Measurements from ENCODE around the gene SUMO2. TPM values are rescaled to one million over a fixed set of nuclear protein-coding genes. Genes with fewer than 3 reads are reported as not detected.
"Not testable (repeated sequence)": the region's sequence is repeated elsewhere in the genome, so short reads cannot be mapped to it uniquely, and the experiment has no call there.

Gene SUMO2
- 391 TPM for polyA plus RNA-seq

- H3K9me3 Mint-ChIP-seq, result no peaks in the 10 kb centered on the region
- H3K36me3 Mint-ChIP-seq, result no peaks in the 10 kb centered on the region
- peak within 1 kb of the TSS; percentile 88 to 98 (median 97) for H3K27ac Mint-ChIP-seq
- no peaks in the 10 kb centered on the region for H3K27me3 Mint-ChIP-seq
- peaks cover 18 to 22% (median 21%) of the 10 kb centered on the region in 3 donors for H3K4me1 Mint-ChIP-seq
- peak within 1 kb of the TSS; percentile 86 to 95 (median 92) for H3K4me3 Mint-ChIP-seq
Measured at GRCh38 chr17:75182569-75183436, at the start of gene SUMO2. TSS of gene SUMO2 (minus strand) at chr17:75182959. CDS start at chr17:75182834, 125 bp downstream.

GRCh38 chr17:75231741-75232464 is 49.1 kb upstream of the SUMO2 start:
- no peak overlapping the region for H3K27ac Mint-ChIP-seq
- H3K4me3 Mint-ChIP-seq, result no peak overlapping the region
- H3K36me3 Mint-ChIP-seq, result peaks cover 2% of the 10 kb centered on the region
- H3K9me3 Mint-ChIP-seq, result no peaks in the 10 kb centered on the region
- peaks cover 0 to 2% (median 0%) of the 10 kb centered on the region in 3 donors for H3K4me1 Mint-ChIP-seq
- H3K27me3 Mint-ChIP-seq, result no peaks in the 10 kb centered on the region

GRCh38 chr17:75231071-75231470 is 48.3 kb upstream of the SUMO2 start:
- Mint-ChIP-seq H3K27ac (no peak overlapping the region), H3K4me1 (peaks cover 0 to 2% (median 0%) of the 10 kb centered on the region in 3 donors), H3K27me3 (no peaks in the 10 kb centered on the region), H3K36me3 (peaks cover 2% of the 10 kb centered on the region), H3K9me3 (no peaks in the 10 kb centered on the region), H3K4me3 (no peak overlapping the region)

GRCh38 chr17:75228847-75229246 is 46.1 kb upstream of the SUMO2 start:
- Mint-ChIP-seq H3K9me3 (no peaks in the 10 kb centered on the region), H3K27ac (no peak overlapping the region), H3K36me3 (peaks cover 3% of the 10 kb centered on the region), H3K4me1 (peaks cover 0 to 2% (median 0%) of the 10 kb centered on the region in 3 donors), H3K4me3 (no peak overlapping the region), H3K27me3 (no peaks in the 10 kb centered on the region)

- H3K4me1 Mint-ChIP-seq, result peaks cover 0 to 2% (median 0%) of the 10 kb centered on the region in 3 donors
- no peak overlapping the region for H3K4me3 Mint-ChIP-seq
- no peaks in the 10 kb centered on the region for H3K27me3 Mint-ChIP-seq
- no peaks in the 10 kb centered on the region for H3K9me3 Mint-ChIP-seq
- no peak overlapping the region for H3K27ac Mint-ChIP-seq
- H3K36me3 Mint-ChIP-seq, result peaks cover 3% of the 10 kb centered on the region
Measured at GRCh38 chr17:75228305-75228704, 45.5 kb upstream of the SUMO2 start.

- Mint-ChIP-seq H3K36me3 (peaks cover 1% of the 10 kb centered on the region), H3K4me1 (peaks cover 0 to 2% (median 0%) of the 10 kb centered on the region in 3 donors), H3K27me3 (no peaks in the 10 kb centered on the region), H3K9me3 (no peaks in the 10 kb centered on the region), H3K4me3 (no peak overlapping the region), H3K27ac (peak overlapping the region in 1 of 3 donors; percentile 59)
Measured at GRCh38 chr17:75227729-75228128, 45.0 kb upstream of the SUMO2 start.

GRCh38 chr17:75225016-75225415 is 42.3 kb upstream of the SUMO2 start:
- Mint-ChIP-seq H3K4me3 (no peak overlapping the region), H3K4me1 (no peaks in the 10 kb centered on the region), H3K36me3 (peaks cover 1% of the 10 kb centered on the region), H3K27me3 (no peaks in the 10 kb centered on the region), H3K9me3 (no peaks in the 10 kb centered on the region), H3K27ac (peak overlapping the region in 1 of 3 donors; percentile 13)

GRCh38 chr17:75219815-75220214 is 37.1 kb upstream of the SUMO2 start:
- H3K4me3 Mint-ChIP-seq, result no peak overlapping the region
- peaks cover 9% of the 10 kb centered on the region for H3K36me3 Mint-ChIP-seq
- no peak overlapping the region for H3K27ac Mint-ChIP-seq
- peaks cover 0 to 1% (median 0%) of the 10 kb centered on the region in 3 donors for H3K4me1 Mint-ChIP-seq
- no peaks in the 10 kb centered on the region for H3K27me3 Mint-ChIP-seq
- H3K9me3 Mint-ChIP-seq, result no peaks in the 10 kb centered on the region

GRCh38 chr17:75218131-75218530 is 35.4 kb upstream of the SUMO2 start:
- Mint-ChIP-seq H3K36me3 (peaks cover 11% of the 10 kb centered on the region), H3K4me1 (peaks cover 0 to 1% (median 0%) of the 10 kb centered on the region in 3 donors), H3K27me3 (no peaks in the 10 kb centered on the region), H3K27ac (no peak overlapping the region), H3K9me3 (no peaks in the 10 kb centered on the region), H3K4me3 (no peak overlapping the region)

- no peaks in the 10 kb centered on the region for H3K9me3 Mint-ChIP-seq
- peak overlapping the region in 2 of 4 donors; percentile 32 to 41 for H3K4me3 Mint-ChIP-seq
- H3K4me1 Mint-ChIP-seq, result peaks cover 7 to 12% (median 11%) of the 10 kb centered on the region in 3 donors
- H3K27me3 Mint-ChIP-seq, result no peaks in the 10 kb centered on the region
- peak overlapping the region in 1 of 3 donors; percentile 28 for H3K27ac Mint-ChIP-seq
- H3K36me3 Mint-ChIP-seq, result no peaks in the 10 kb centered on the region
Measured at GRCh38 chr17:75209061-75209460, 26.3 kb upstream of the SUMO2 start.

- Mint-ChIP-seq H3K27me3 (no peaks in the 10 kb centered on the region), H3K4me3 (peak overlapping the region in 2 of 4 donors; percentile 57 to 96), H3K9me3 (no peaks in the 10 kb centered on the region), H3K36me3 (no peaks in the 10 kb centered on the region), H3K4me1 (peaks cover 7 to 17% (median 11%) of the 10 kb centered on the region in 3 donors), H3K27ac (peak overlapping the region in 2 of 3 donors; percentile 42 to 59)
Measured at GRCh38 chr17:75208161-75208560, 25.4 kb upstream of the SUMO2 start.

GRCh38 chr17:75207760-75208159 is 25.0 kb upstream of the SUMO2 start:
- no peaks in the 10 kb centered on the region for H3K36me3 Mint-ChIP-seq
- peaks cover 7 to 17% (median 11%) of the 10 kb centered on the region in 3 donors for H3K4me1 Mint-ChIP-seq
- H3K27me3 Mint-ChIP-seq, result no peaks in the 10 kb centered on the region
- peak overlapping the region in 2 of 4 donors; percentile 57 to 96 for H3K4me3 Mint-ChIP-seq
- H3K9me3 Mint-ChIP-seq, result no peaks in the 10 kb centered on the region
- peak overlapping the region in 2 of 3 donors; percentile 42 to 59 for H3K27ac Mint-ChIP-seq

- Mint-ChIP-seq H3K27ac (peak overlapping the region in 2 of 3 donors; percentile 42 to 99), H3K4me1 (peaks cover 7 to 17% (median 11%) of the 10 kb centered on the region in 3 donors), H3K4me3 (peak overlapping the region; percentile 94 to 98 (median 96))
- H3K27me3 Mint-ChIP-seq, H3K36me3 Mint-ChIP-seq, H3K9me3 Mint-ChIP-seq: not testable (repeated sequence)
Measured at GRCh38 chr17:75207050-75207407, 24.3 kb upstream of the SUMO2 start.

- H3K27me3 Mint-ChIP-seq, result no peaks in the 10 kb centered on the region
- peak overlapping the region; percentile 94 to 98 (median 96) for H3K4me3 Mint-ChIP-seq
- no peaks in the 10 kb centered on the region for H3K9me3 Mint-ChIP-seq
- H3K27ac Mint-ChIP-seq, result peak overlapping the region; percentile 96 to 99 (median 98)
- peaks cover 10 to 23% (median 15%) of the 10 kb centered on the region in 3 donors for H3K4me1 Mint-ChIP-seq
- no peaks in the 10 kb centered on the region for H3K36me3 Mint-ChIP-seq
Measured at GRCh38 chr17:75205793-75206163, 23.0 kb upstream of the SUMO2 start.
